NCI-H2107 treated with DMSO at 0.1 percent for 48 hours (cell line): ENCODE measurements around the gene UROD.

Source experiments
- DNase-seq: peaks from one replicate; lab custom pipeline; 2025; ENCODE audit not compliant: unreplicated experiment; lab: John Stamatoyannopoulos, UW

The UROD gene

DNA sequence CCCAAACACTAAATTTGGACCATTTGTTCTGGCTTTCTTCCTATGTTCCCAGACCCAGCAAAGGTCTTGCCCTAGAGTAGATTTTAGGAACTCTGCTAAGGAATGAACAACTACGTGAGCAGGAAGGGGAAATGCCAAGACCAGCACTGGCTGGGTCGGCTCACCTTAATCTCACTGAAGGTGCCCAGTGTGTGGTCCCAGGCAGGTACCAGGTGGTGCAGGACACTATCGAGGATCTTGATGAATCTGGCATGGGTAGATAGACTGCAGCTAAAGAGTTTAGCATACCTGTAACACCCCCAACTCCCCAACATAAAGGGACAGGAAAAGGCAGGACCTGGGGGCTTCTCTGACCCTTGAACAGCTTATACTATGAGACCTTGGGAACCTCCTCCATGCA is 4.0 kb upstream of the UROD start:
- no peak for DNase-seq

GRCh38 chr1:45008516-45008915 is 3.5 kb upstream of the UROD start:
- no peak for DNase-seq

GRCh38 chr1:45009296-45009865 is 2.7 kb upstream of the UROD start:
- no peak for DNase-seq

- peak; percentile 41 for DNase-seq
These were observed 1.8 kb upstream of the UROD start for GRCh38 chr1:45009956-45010854.

GRCh38 chr1:45010855-45011811 is 921 bp upstream of the UROD start, which contains the start of gene HECTD3:
TSS of gene HECTD3 (minus strand) at chr1:45011324. CDS start at chr1:45011257, 67 bp downstream.
- peak; percentile 86 for DNase-seq

DNA sequence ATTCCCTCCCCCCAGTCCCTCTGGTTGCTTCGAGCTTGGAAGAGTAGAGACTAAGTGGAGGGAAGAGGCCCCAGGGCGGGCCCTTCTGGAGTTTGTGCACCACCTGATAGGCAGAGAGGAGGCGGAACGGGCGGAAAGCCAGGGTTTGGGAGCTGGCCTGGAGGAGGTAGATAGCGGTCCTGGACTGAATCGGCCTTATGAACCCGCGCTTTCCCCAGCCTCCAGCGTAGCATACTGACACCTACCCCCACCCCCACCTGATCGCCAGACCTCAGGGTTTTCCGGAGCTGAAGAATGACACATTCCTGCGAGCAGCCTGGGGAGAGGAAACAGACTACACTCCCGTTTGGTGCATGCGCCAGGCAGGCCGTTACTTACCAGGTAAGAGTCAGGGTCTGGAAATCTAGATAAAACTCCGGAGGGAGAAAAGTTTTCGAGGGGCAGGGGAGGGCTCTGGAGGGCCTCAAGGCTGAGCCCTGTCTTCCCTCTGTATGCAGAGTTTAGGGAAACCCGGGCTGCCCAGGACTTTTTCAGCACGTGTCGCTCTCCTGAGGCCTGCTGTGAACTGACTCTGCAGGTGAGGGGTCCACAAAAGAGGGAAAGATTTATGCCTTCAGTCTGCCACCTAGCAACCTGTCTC is 705 bp downstream of the UROD start:
- DNase-seq = peak; percentile 45

DNA sequence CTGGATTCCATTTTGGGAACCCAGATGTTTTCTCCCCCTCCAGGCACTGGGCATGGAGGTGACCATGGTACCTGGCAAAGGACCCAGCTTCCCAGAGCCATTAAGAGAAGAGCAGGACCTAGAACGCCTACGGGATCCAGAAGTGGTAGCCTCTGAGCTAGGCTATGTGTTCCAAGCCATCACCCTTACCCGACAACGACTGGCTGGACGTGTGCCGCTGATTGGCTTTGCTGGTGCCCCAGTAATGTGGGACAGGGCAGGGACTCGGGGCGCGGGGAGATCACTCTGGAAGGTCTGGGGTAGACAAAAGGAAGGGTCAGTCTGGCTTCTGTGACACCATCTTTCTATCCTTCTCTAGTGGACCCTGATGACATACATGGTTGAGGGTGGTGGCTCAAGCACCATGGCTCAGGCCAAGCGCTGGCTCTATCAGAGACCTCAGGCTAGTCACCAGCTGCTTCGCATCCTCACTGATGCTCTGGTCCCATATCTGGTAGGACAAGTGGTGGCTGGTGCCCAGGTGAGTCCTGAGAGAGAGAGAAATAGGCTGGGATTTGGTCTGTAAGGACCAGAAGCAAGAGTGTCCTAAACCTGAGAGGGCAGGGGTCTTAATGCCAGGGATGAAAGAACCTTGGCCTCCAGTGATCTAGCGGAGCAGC is 1.6 kb downstream of the UROD start:
- no peak for DNase-seq

DNA sequence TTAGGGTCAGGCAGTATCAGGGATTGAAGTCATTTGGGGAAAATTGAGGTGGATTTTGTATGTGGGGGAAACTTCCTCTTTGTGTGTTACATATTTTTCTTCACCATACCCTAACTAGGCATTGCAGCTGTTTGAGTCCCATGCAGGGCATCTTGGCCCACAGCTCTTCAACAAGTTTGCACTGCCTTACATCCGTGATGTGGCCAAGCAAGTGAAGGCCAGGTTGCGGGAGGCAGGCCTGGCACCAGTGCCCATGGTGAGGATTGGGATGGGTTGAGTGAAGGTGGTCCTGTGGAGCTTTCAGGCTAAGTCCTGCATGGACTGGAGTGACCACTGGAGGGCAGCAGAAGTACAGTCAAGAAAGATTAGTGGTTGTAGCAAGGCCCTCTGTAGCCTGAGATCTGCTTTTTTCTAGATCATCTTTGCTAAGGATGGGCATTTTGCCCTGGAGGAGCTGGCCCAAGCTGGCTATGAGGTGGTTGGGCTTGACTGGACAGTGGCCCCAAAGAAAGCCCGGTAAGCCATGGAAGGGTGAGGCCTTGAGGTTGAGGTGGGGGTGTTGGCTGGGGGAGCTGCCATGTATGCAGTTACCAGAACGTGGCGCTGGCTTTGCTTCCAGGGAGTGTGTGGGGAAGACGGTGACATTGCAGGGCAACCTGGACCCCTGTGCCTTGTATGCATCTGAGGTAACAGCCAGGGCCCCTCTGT is 2.4 kb downstream of the UROD start:
- DNase-seq = peak; percentile 84

- DNase-seq = no peak
These were observed 3.6 kb downstream of the UROD start for GRCh38 chr1:45015683-45016082.

DNA sequence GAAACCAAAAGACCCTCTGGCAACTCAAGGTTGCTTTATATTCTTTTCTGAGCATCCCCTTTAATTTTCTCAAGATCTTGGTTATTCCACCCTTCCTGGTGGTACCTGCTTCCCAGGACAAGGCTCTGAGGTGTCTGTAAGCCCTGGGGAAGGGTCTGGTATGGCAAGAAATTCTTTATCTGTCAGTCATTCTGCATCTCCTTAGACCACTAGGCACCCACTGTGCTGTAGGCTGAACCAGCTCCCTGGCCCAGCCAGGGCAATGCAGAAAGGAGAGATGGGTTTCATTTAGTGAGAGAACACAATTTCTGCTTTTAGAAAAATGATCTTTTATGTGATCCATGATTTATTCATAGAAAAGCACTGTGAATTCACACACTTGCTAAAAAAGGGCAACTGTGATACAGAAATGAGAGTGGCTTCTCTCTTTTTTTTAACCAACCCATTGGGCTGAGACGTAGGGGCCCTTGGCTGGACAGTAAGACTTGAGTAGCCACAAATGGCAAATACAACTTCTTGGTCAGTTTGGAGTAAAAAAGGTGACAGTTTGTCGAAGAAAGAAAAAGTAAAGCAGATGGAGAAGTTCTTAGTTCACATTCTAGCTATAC is 4.1 kb downstream of the UROD start:
- no peak for DNase-seq

GRCh38 chr1:45016767-45017166 is 4.7 kb downstream of the UROD start:
- DNase-seq = no peak

DNA sequence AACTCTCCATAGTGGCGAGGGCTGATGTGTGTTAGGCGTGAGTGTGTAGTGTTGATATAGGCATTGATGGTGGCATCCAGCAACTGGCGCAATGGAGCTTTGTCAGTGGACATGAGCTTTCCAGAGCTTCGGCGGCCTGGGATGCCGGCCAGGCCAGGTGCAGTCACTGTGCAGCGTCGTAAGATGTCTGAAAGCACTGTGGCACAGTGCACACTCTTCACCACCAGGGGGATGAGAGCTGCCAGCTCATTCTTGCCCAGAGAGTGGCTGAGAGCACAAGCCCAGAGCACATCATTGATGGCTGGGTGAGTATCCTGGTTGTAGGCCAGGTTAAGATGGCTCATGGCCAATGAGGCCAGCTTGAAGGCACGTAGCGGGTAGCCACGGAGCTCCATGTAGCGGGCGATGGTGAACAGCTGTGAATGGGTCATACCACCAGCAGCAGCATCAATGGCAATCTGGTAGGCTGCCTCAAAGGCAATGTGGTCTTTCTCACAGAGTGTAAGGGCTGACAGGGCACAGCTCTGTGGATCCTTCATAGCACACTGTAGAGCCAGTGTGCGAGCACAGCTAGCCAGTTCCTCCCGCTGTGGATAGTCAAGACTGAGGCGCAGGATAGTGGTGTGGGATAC is 6.7 kb downstream of the UROD start:
- DNase-seq = peak; percentile 58

GRCh38 chr1:45023663-45024062 is 11.6 kb downstream of the UROD start:
- DNase-seq = no peak

DNA sequence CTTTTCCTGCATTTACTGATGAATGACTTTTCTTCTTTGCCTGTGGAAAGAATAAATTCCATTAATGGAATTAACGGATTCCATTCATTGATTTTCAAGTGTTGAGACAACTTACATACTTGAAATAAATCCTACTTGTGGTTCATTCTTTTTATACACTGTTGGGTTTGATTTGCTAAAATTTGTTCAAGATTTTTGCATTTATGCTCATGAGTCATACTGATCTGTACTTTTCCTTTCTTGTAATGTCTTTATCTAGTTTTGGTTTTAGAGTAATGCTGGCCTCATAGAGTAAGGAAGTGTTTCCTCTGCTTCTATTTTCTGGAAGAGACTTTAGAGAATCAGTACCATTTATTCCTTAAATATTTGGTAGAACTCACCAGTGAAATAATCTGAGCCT is 14.4 kb downstream of the UROD start:
- DNase-seq = no peak

DNA sequence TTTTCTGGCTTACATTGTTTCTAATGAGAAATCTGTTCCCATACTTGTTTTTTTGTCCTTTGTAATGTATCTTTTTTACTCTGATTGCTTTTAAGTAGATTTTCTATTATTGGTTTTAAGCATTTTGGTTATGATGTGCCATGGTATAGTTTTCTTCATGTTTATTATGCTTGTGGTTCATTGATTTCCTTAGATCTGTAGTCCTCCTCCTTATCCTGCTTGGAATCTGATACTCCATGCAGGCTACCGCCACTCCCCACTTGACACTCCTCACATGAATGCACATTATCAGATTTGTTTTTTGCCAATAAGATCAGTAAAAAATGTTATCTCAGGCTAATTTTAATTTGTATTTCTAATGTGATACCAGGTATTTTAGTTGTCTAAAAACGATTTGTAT is 20.8 kb downstream of the UROD start:
- DNase-seq = peak; percentile 56

GRCh38 chr1:45033356-45033755 is 21.3 kb downstream of the UROD start:
- DNase-seq = no peak

- DNase-seq = no peak
These were observed 23.7 kb downstream of the UROD start for GRCh38 chr1:45035631-45036301.

DNA sequence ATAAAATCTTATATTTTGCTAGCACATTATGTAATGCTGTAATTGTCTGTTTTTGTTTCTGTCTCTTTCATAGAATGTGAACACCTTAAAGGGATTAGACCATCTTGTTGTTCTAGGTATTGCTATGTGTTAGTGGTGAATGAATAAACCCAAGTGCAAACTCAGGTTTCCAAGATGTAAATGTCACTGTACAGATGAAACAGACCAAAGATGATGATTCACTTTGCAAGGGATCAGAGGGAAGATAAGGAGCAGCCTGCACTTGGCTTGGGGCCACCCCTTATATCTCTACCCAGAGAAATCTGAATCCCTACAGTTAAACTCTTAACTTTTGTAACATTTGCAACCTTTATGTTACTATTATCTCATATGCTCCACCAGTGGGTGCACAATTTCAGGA is 25.4 kb downstream of the UROD start:
- no peak for DNase-seq
